GM12878 (cell line): ENCODE results near the gene MVP. TPM values are rescaled to one million over a fixed set of nuclear protein-coding genes. Genes with fewer than 3 reads are reported as not detected.

Source experiments
- BACH1 ChIP-seq: fragments of 450-650 bp; IDR thresholded peaks from 2 replicates; pipeline ENCODE4 v1.6.1; 2017; ENCODE audit warnings: mild to moderate bottlenecking, borderline replicate concordance
- BHLHE40 ChIP-seq, 2 experiments: fragments of 450-650 bp in 1 of 2; IDR thresholded peaks; 2 replicates each; pipeline ENCODE4 v1.6.1; 2011 to 2017; ENCODE audit warnings: low read depth in 2 of 2, borderline replicate concordance in 1 of 2, improper control_type of control experiment in 1 of 2, low read length in 1 of 2, mild to moderate bottlenecking in 1 of 2
- CEBPB ChIP-seq, 2 experiments: fragments of 150-350 bp in 1 of 2; IDR thresholded peaks; 2 replicates each; pipeline ENCODE4 v1.6.1; 2012 to 2014; ENCODE audit warnings: low read depth in 2 of 2, low read length in 2 of 2, borderline replicate concordance in 1 of 2, inconsistent platforms in 1 of 2
- E4F1 ChIP-seq: fragments of 450-650 bp; IDR thresholded peaks from 2 replicates; pipeline ENCODE4 v1.6.1; 2018; ENCODE audit warnings: borderline replicate concordance, mild to moderate bottlenecking; ENCODE audit not compliant: partially characterized antibody
- EGR1 ChIP-seq, 2 experiments: IDR thresholded peaks; 1 replicate in 1 of 2; 2 replicates in 1 of 2; pipeline ENCODE4 v1.6.1; 2011 to 2012; ENCODE audit warnings: low read depth in 2 of 2, low read length in 2 of 2, borderline replicate concordance in 1 of 2, mild to moderate bottlenecking in 1 of 2, moderate library complexity in 1 of 2
- IKZF1 ChIP-seq: fragments of 450-650 bp; conservative IDR thresholded peaks from 2 replicates; pipeline ENCODE4 v1.6.1; 2017; ENCODE audit warnings: antibody characterized with exemption, mild to moderate bottlenecking
- MAX ChIP-seq: IDR thresholded peaks from 2 replicates; pipeline ENCODE4 v1.6.1; 2012; ENCODE audit warnings: low read depth, low read length, improper control_type of control experiment
- MEF2B ChIP-seq: fragments of 450-650 bp; IDR thresholded peaks from 2 replicates; pipeline ENCODE4 v1.6.1; 2018; ENCODE audit warnings: mild to moderate bottlenecking, moderate library complexity; ENCODE audit not compliant: partially characterized antibody, poor library complexity, severe bottlenecking
- RAD21 ChIP-seq: IDR thresholded peaks from 2 replicates; pipeline ENCODE4 v1.6.1; 2011; ENCODE audit warnings: mild to moderate bottlenecking, low read depth, low read length, moderate library complexity; ENCODE audit not compliant: insufficient read depth
- RAD51 ChIP-seq: fragments of 450-650 bp; IDR thresholded peaks from 2 replicates; pipeline ENCODE4 v1.6.1; 2016; ENCODE audit warnings: moderate library complexity, mild to moderate bottlenecking, inconsistent platforms
- ZNF274 ChIP-seq: IDR thresholded peaks from one replicate; pipeline ENCODE4 v1.8.0; 2011; ENCODE audit not compliant: insufficient read length, insufficient read depth
- ZNF687 ChIP-seq: fragments of 450-650 bp; IDR thresholded peaks from 2 replicates; pipeline ENCODE4 v1.6.1; 2017; ENCODE audit warnings: mild to moderate bottlenecking, moderate library complexity
- polyA plus RNA-seq, 11 experiments: library from polyadenylated mRNA; depleted of rRNA in 4 of 11; unstranded in 6 of 11; stranded (reverse) in 5 of 11; fragments of >200 nt; fragmentation: Nextera tagmentation in 4 of 11; fragmentation: Illumina TruSeq in 1 of 11; extraction: Ambion mirVana in 4 of 11; extraction: Trizol in 1 of 11; gene quantifications; 1 replicate in 1 of 11; 2 replicates in 10 of 11; pipeline versions ENCODE4 v1.2.1 to v1.2.3, GENCODE V29; 2011 to 2016; ENCODE audit warnings: inconsistent platforms in 2 of 11, missing spikeins in 2 of 11, low read depth in 1 of 11
- total RNA-seq, 4 experiments: library from RNA; depleted of rRNA in 3 of 4; stranded (reverse); fragments of >200 nt in 3 of 4; fragmentation: Illumina TruSeq in 1 of 4; extraction: Trizol in 1 of 4; gene quantifications; 2 replicates each; pipeline versions ENCODE4 v1.2.1 to v1.2.3, GENCODE V29; 2013 to 2021

Gene MVP
- total and polyA plus RNA-seq, 10 of the 15 experiments (the other 5 are each of a cell fraction or from before 2014, with no cell fraction given) = 0.98 to 74.2 (median 54.7) TPM

- TF ChIP-seq BHLHE40 (IDR thresholded peaks at IDR 0.05; ENCODE audit: borderline replicate concordance in 1 of 2, low read depth in 2 of 2, low read length in 1 of 2) (peak; percentile 84 to 92), IKZF1 (peak; percentile 80), E4F1 (peak; percentile 32), RAD21 (peak; percentile 48), CEBPB (IDR thresholded peaks at IDR 0.05; ENCODE audit: borderline replicate concordance in 1 of 2, low read depth in 2 of 2, low read length in 2 of 2) (no peak), BACH1 (peak; percentile 54), RAD51 (peak; percentile 66), MEF2B (peak; percentile 53), ZNF687 (peak; percentile 97), MAX (peak; percentile 95), ZNF274 (no peak), EGR1 (IDR thresholded peaks at IDR 0.05; ENCODE audit: borderline replicate concordance in 1 of 2, low read depth in 2 of 2, low read length in 2 of 2) (peak in 1 of 2 experiments; percentile 92; a peak in 2 of 3 replicates)
Observed at GRCh38 chr16:29807426-29808218, 12.6 kb upstream of the MVP start (continued).
